Measurements from ENCODE around the gene CASZ1.

Gene CASZ1

DNA sequence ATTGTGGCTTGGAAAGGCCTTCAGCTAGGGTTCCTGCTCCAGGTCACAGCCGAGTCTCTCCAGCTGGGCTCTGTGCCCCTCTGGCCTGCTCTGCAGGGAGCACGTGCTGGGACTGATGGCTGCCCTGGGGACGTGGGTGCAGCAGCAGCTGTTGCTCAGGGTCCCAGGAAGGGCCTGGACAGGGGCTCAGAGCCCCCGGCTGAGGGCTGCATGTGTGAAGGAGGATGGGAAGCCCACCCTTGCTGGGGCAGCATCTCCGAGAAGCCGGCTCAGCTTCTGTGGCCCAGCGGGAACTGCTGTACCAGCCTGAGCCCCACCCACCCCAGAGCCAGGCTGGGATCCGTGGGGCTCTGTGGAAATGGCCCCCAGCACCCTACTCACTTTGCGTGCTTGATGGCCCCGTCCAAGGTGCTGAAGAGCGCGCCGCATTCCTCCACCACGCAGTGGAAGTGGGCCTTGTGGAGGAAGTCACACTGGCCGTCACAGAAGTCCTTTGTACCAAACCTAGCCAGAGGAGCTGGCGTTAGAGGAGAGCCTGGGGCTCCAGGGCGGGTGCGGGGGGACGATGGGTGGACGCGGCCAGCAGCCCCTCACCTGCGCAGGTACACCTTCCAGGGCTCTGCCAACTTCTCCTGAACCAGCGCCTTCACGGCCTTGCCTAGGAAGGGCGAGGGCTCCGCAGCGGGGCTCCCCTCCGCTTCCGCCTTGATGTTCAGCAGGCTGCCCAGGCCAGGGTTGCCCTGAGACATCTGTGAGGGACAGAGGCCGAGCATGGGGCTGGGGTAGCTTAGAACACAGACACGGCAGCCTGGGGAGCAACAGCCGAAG lies 147.5 kb downstream of the CASZ1 start:
- no peak for DNase-seq

DNA sequence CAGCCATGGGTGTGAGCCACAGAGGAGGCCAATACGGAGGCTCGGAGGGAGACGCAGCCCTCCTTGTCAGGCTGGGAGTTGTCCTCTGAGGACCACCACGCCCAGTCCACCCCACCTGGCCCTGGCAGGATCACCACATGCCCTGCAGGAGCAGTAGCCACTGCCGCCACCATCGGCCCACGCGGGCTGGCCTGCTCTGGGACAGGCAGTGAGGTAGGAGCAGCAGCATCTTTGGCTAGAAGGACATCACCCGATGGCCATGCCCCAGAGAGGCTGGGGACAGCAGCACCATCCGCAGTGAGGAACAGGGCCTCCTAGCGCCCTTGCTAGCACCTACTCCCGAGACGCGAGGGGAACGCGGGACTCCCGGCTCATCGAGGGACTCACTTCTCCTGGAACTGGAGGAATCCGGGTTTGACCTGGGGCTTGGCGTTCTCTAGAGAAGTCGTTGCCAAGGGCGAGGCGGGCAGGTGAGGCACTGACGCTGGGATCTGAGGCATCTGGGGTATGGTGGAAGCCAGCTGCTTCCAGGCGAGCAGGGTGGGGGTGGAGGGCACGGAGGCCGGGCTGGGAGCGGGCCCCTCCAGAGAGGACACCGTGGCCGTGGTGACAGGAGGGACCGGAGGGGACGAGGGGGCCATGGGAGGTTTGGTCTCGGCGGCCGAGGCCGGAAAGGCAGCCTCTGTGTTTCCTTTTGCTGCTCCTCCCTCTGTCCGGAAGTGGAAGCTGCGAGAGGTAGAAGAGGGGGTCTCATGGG lies 148.9 kb downstream of the CASZ1 start:
- DNase-seq, result no peak

- DNase-seq, result no peak
These were observed 150.0 kb downstream of the CASZ1 start for GRCh38 chr1:10646347-10646861.

- no peak for DNase-seq
These were observed 151.9 kb downstream of the CASZ1 start for GRCh38 chr1:10644307-10645128.

DNA sequence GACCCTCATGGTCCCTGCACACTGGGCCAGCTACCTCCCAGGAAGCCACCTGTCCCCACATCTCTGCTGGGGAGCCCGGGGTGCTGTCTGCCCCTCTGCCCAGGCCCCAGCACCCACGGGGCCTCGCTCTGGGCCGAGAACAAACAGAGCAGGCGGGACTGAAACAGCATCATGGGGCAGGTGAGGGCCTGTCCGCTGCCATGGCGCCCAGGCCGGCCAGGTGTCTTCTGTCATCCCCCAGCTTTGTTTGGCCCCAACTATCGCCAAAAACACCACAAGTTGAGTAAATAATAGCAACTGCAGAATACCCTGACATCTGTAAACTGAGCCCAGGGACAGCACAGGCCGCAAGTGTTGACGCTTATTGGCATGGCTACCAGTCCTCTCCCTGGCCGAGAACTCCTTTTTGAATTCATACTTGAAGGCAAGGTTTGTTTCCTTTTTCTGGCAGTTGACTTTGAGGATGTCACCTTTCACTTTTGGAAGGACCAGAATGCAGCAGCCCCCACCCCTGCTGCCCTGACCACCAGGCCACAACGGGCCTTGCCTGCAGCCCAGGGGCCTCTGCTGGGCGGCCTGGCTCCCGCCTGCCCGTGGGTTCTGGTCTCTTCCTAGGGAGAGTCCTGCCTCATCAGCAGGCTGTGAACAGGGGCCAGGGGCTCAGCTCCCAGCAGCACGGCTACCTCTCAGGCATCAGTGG lies 152.7 kb downstream of the CASZ1 start:
- no peak for DNase-seq

- no peak for DNase-seq
These were observed 153.9 kb downstream of the CASZ1 start for GRCh38 chr1:10642403-10643080.

DNA sequence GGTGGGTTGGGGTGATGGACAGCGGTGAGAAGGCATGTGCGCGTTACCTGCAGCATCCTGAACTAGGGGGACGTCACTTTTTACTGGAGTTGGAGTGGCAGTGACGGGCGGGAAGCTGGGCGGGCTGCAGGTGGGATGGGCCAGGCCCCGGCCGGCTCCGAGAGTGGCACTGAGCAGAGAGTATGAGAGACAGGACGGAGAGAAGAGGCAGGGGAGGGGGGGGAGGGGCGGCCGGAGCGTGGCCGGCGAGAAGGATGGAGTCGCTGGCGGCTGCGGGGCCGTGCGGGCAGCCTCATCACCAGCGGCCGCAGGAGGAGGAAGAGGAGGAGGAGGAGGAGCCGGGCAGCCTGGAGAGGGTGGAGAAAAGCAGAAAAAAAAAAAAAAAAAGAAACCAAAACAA lies 154.5 kb downstream of the CASZ1 start:
- no peak for DNase-seq

DNA sequence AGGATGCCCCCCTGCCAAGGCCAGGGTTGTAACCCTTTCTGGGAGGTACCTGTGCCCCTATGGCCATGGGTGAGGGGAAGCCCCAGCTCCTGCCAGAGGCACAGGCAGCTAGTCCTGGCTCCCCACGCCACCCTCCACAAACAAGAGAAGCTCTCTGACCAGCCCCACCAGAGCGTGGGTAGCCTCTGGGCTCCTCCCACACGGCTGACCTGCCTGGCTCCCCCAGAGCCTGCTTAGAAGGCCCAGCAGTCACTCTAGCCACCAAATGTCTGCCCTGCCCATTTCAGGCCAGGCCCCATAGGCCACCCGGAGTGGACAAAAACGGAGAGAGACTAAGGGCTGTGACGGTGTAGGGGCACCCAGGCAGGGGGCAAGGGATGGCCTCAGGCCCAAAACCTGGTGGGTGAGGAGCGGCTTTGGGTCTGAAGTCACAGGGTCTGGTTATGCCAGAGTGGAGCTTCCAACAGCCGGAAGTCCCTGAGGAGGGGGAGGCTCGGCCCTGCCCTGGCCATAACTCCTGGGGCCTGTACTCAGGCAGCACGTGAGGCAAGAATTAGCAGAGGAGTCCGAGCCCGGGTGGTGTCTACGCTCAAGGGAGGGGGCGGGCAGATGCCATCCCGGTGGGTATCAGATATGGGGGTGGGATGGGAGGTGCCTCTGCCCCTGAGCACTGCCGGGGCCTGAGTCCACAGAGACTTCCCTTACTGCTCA lies 155.4 kb downstream of the CASZ1 start:
- DNase-seq, result no peak

- DNase-seq, result no peak
These were observed 156.5 kb downstream of the CASZ1 start for GRCh38 chr1:10639775-10640578.

DNA sequence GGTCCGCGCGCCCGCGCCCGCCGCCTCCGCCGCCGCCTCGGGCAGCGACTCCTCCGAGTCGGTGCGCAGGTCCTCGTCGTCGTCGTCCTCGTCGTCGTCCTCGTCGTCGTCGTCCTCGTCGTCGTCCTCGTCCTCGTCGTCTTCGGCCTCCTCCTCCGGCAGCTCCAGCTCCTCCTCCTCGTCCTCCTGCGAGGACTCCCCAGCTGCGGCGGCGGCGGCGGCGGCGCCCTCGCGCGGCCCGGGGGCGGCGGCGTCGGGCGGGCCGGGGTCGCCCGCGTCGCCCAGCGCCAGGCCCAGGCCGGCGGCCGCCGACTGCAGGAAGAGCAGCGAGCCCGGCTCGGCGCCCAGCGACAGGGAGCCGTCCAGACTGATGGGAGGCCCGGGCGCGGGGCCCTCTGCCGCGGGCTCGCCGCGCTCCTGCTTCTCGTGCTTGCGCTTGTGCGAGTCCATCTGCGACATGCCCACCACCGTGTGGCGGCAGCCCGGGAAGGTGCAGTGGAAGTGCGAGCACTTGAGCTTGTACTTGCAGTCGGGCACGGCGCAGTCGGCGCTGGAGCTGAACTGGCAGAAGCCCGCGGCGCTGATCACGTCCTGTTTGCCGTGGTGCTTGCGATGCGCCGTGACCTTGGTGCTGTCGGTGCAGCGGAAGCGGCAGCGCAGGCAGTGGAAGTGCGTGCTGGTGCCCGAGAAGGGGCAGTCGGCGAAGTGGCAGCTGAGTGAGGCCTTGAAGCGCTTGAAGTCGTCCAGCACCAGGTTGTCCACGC lies 157.3 kb downstream of the CASZ1 start:
- DNase-seq, result no peak

DNA sequence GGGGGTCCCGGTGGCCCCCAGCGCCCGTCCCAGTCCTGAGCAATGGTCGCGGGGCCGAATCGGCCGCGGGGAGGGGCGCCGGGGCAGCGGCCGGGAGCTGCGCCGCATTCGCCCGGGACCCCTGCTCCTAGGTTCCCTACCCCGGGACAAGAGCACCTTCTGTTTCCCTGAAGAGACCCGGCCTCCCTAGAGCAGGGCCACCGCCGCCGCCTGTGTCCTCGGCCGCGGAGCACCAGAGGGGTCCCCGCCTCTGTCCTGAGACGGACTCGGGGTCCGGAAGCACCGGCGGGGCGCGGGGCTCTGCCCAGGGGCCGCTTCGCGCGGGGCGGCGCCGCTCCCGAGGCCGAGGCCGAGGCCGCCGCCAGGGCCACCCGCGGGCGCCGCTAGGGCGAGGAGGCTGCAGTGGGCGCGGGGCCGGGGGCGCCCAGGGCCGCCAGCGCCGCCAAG lies 157.9 kb downstream of the CASZ1 start:
- DNase-seq, result no peak

GRCh38 chr1:10637834-10638558 lies 158.4 kb downstream of the CASZ1 start:
- DNase-seq, result no peak

- DNase-seq, result no peak
These were observed 159.0 kb downstream of the CASZ1 start for GRCh38 chr1:10637400-10637799.

GRCh38 chr1:10635992-10636391 lies 160.5 kb downstream of the CASZ1 start:
- DNase-seq, result no peak

DNA sequence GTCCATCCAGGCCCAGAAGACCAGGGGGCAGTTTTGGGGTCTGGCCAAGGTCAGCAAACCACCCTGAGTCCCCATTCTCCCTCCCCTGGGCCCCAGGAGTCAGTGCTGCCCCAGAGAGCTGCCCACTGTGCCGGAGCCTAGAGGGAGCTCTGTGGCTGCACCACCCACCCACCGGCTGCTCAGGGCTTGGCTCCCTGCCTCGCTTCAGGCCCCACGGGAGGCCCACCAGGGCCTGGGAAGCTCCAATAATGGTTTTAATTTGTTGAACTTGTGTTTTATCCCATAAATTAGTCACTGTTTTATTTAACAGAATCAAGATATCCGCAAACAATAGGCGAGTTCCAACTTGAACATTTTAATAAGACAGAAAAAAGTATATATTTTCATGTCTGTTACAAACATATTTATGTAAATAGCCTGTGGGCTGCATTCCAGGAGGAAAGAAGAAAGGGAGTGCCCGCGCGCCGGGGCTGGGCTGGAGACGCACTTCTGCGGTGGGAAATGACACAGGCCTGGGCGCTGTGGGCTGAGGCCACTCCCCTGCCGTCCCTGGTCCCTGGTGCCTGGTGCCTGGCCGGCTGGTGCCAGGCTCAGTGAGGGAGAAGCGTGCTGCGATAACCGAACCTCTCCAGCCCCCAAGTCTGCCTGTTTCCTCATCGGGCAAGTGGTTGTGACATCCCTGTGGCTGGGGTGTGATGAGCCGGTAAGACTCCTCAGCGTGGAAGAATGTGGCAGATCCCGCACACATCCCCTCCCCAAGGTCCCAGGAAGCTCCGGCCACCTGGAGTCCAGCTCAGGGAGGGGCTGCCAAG lies 161.2 kb downstream of the CASZ1 start:
- no peak for DNase-seq

DNA sequence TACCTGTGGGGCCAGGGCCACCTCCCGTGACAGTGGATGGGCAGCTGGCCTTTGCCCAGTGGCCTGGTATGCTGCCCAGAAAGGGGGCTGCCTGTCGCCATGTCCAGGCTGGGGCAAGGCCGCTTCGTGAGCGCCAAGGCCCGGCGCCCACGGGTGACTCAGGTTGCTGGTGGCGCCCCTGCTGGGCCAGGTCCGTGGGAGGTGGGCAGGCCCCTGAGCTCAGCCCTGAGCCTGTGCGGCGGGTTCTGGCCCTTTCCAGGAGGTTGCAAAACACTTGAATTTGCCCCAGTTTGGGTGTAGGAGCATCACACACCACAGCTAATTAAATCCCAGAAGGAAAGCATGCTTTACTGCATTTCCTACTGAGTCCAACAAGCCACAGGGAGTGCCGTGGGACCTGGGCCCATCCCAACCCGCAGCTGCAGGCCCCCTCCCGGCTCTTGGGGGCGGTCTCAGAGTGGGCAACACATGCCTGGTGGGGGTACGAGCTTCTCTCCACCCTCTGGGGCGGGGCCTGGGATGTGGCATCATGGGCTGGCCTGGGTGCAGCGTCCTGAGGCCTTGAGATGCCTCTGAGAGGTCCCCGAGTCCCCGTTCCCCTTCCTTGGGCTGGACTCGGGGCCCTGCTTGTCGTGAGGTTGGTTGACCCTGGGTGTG lies 161.9 kb downstream of the CASZ1 start:
- no peak for DNase-seq

DNA sequence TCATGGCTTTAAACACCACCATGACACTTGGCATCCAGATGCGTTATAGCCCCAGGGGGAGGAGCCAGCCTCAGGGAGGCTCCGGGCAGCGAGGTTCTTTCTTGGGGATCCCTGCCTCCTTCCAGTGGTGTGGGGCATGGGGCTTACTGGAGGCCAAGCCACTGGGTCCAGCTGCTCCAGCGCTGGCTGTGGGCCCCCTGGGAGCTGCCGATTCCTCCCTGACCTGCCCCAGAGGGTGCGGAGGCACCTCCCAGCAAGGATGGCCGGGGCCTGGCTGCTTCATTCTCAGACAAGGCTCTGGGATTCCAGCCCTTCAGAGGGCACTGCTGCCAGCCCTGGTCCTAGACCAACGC lies 162.4 kb downstream of the CASZ1 start:
- DNase-seq, result no peak
